VCaP (cell line): ENCODE measurements around the gene CCBE1.

Experiments used
- H3K27ac ChIP-seq: fragments of 450-650 bp; 2 replicates; pipeline ENCODE4 v1.5.1; 2017
- TF ChIP-seq, protein P1 (sequence below): fragments of 450-650 bp; conservative IDR thresholded peaks from 2 replicates; pipeline ENCODE4 v1.5.1; 2017; ENCODE audit warnings: mild to moderate bottlenecking, moderate library complexity

The CCBE1 gene

GRCh38 chr18:59735269-59735860, 38.1 kb upstream of the CCBE1 start:
- TF ChIP-seq, protein P1, sequence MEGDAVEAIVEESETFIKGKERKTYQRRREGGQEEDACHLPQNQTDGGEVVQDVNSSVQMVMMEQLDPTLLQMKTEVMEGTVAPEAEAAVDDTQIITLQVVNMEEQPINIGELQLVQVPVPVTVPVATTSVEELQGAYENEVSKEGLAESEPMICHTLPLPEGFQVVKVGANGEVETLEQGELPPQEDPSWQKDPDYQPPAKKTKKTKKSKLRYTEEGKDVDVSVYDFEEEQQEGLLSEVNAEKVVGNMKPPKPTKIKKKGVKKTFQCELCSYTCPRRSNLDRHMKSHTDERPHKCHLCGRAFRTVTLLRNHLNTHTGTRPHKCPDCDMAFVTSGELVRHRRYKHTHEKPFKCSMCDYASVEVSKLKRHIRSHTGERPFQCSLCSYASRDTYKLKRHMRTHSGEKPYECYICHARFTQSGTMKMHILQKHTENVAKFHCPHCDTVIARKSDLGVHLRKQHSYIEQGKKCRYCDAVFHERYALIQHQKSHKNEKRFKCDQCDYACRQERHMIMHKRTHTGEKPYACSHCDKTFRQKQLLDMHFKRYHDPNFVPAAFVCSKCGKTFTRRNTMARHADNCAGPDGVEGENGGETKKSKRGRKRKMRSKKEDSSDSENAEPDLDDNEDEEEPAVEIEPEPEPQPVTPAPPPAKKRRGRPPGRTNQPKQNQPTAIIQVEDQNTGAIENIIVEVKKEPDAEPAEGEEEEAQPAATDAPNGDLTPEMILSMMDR, result no peak

DNA sequence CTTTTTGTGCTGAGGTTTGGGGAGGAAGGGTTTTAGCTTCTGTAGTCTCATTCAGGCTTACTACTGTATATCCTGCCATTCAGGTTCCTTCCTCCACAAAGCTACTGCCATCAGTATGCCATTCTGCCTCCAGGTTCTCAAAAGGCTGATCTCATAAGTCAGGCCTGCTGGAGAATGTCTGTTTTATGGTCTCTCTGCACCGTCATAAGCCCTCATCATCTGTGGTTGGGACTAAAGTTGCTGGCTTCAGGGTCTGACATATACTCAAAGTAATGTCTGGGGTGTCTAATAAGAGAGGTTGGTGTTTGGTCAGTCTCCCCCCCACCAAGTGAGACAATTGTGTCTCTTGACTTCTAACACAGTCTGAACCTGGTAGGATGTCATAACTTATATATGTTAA, 36.2 kb upstream of the CCBE1 start:
- TF ChIP-seq, protein P1, result no peak

More at GRCh38 chr18:59735269-59735860, 38.1 kb upstream of the CCBE1 start:
- no peak overlapping the region for H3K27ac ChIP-seq

DNA sequence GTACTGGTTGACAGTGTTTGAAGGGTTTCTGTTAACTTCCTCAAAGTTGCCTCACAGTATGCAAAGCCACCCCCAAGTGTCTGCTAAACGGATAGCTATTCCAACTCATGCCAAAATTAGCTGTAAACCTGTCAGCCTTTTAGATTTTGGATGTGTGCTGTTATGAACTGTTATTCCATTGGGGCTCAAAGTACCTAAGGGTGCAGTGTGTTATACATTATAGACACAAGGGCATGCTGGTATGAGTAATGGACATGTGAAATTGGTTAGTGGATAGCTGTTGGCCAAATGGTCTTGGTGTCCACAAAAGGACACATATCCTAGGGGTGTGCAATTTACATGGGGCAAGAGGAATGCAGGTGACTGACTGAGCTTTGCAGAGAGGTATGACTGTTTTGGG, 33.7 kb upstream of the CCBE1 start:
- TF ChIP-seq, protein P1, result no peak

More for the DNA sequence above, 36.2 kb upstream of the CCBE1 start:
- no peak overlapping the region for H3K27ac ChIP-seq

DNA sequence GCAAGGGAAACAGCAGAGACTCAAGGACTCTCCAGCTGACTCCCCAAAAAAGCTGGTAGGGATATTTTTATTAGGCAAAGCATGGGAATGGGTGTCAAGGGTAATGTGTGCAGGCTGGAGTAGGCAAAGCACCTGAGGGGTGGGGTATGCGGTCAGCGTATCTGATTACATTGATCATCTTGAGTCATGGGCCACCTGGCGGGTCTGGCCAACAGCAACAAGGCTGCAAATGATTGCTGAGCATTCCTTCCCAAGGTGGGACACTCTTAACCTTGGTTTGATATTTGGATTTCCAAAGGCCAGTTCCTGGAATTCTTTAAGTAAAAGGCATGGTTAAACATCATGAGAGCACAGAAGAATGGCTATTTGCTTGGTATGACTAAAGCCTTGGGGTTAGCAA, 32.6 kb upstream of the CCBE1 start:
- H3K27ac ChIP-seq, result no peak overlapping the region
- TF ChIP-seq, protein P1, result no peak

More for the DNA sequence above, 33.7 kb upstream of the CCBE1 start:
- H3K27ac ChIP-seq, result no peak overlapping the region

DNA sequence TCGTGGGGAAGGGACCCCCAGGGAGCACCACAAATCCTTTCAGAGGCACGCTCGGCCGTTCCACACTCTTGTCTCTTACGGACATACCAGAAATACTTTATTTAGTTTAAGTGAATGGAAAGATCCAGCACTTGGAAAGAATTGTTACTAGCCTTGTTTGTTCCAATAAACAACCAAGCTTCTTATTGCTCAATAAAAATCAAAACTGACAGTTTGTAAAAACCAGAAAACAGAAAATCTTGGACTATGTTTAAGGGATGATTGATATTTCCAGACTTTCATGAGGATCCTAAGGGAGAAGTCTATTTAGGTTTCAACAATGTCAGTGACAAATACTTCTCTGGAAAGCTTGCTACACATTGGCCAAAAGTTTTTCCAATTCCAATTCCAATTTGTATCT, 31.6 kb upstream of the CCBE1 start:
- TF ChIP-seq, protein P1, result no peak
- H3K27ac ChIP-seq, result no peak overlapping the region

DNA sequence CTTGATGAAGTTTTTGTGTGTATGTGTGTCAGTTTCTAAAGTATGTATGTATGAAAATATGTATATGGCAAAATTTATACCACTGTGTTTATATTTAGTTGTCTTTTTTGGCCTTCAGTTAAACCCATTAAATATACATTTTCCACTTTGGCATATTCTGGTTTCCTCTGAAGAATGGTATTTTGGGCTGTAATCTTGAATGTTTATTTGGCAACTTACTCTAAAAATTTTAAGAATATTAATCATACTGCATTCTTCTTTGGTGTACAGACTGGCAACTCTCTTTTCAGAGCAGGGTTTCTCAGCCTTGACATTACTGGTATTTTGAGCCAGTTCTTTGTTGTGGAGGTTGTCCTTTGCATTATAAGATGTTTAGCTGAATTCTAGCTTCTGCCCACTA, 27.9 kb upstream of the CCBE1 start:
- TF ChIP-seq, protein P1, result no peak
- no peak overlapping the region for H3K27ac ChIP-seq

DNA sequence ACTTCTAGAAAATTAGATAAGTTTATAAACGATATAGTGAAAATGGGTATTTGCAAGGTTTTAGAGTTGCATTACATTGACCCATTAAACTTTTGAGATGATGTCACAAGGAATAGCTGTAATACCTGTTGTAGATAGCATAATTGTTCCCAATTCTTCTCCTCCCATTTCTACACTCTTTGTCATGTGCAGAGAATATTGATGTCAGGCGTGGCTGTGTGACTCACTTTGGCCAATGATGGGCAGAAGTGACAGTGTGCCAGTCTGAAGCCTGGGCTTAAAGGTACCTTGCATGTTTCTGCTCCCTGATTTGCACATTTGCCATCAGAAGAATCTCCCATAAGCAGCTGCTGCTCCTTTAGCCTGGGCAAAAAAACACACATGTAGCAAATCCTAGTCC, 26.9 kb upstream of the CCBE1 start:
- H3K27ac ChIP-seq, result no peak overlapping the region
- TF ChIP-seq, protein P1, result no peak
